Heart left ventricle (tissue), 16 donors: Measurements from ENCODE around the gene RCL1. TPM values are rescaled to one million over a fixed set of nuclear protein-coding genes. Genes with fewer than 3 reads are reported as not detected.

ENCODE experiments used
- ATAC-seq, 4 donors: fragments of 200-7000 bp; cut with Tn5 transposase; one replicate each; pipeline ENCODE4 v1.9.1; 2020 to 2022; ENCODE audit warnings: moderate library complexity in 4 of 4, mild to moderate bottlenecking in 3 of 4, moderate number of reproducible peaks in 1 of 4
- DNase-seq, 5 donors: peaks; one replicate each; pipeline ENCODE4 v3.0.0-alpha.2; 2020
- H3K27ac ChIP-seq, 12 donors: fragments of 200-600 bp; sonication (generic) in 4 of 12; one replicate each; pipeline versions ENCODE4 v1.5.0 to v1.8.0; 2016 to 2022; ENCODE audit warnings: mild to moderate bottlenecking in 2 of 12
- H3K27me3 ChIP-seq, 9 donors: fragments of 200-600 bp; sonication (generic) in 2 of 9; one replicate each; pipeline versions ENCODE4 v1.5.1 to v1.8.0; 2016 to 2022; ENCODE audit warnings: mild to moderate bottlenecking in 3 of 9
- H3K36me3 ChIP-seq, 9 donors: fragments of 200-600 bp; sonication (generic) in 2 of 9; one replicate each; pipeline versions ENCODE4 v1.5.0 to v1.8.0; 2018 to 2022; ENCODE audit warnings: mild to moderate bottlenecking in 2 of 9
- H3K4me1 ChIP-seq, 12 donors: fragments of 200-600 bp; sonication (generic) in 4 of 12; one replicate each; pipeline versions ENCODE4 v1.5.0 to v1.8.0; 2016 to 2022; ENCODE audit warnings: mild to moderate bottlenecking in 3 of 12
- H3K4me3 ChIP-seq, 12 donors: fragments of 200-600 bp; sonication (generic) in 4 of 12; one replicate each; pipeline versions ENCODE4 v1.5.0 to v1.8.0; 2017 to 2022; ENCODE audit warnings: mild to moderate bottlenecking in 9 of 12, moderate library complexity in 4 of 12
- H3K9me3 ChIP-seq, 12 donors: fragments of 200-600 bp; sonication (generic) in 4 of 12; one replicate each; pipeline versions ENCODE4 v1.5.0 to v1.8.0; 2016 to 2022; ENCODE audit warnings: mild to moderate bottlenecking in 1 of 12
- CTCF ChIP-seq, 12 donors: fragments of 200-600 bp; sonication (generic) in 4 of 12; IDR thresholded peaks; one replicate each; pipeline versions ENCODE4 v1.5.0 to v1.8.0; 2018 to 2022; ENCODE audit warnings: antibody characterized with exemption in 12 of 12, mild to moderate bottlenecking in 5 of 12
- POLR2A ChIP-seq, 2 donors: fragments of 450-650 bp; IDR thresholded peaks; one replicate each; pipeline ENCODE4 v1.6.1; 2017; ENCODE audit warnings: antibody characterized with exemption in 2 of 2, mild to moderate bottlenecking in 2 of 2, moderate library complexity in 2 of 2
- WGBS, 4 donors: extraction: QIAGEN DNeasy Blood & Tissue Kit in 2 of 4; methylation state at CpG; one replicate each; pipeline versions ENCODE4 v1.1.5 to v1.1.7; 2013 to 2018; 5-methylcytosine and 5-hydroxymethylcytosine counted together
- intact Hi-C, 10 donors: fragments of 100-400 bp; cut with DNase I; formaldehyde crosslinking; loops; one replicate each; pipeline versions ENCODE4 v1.11.1 to v1.14.2; 2022
- polyA plus RNA-seq, 2 donors: library from polyadenylated mRNA; stranded (reverse); fragments of 200-250 nt; gene quantifications; one replicate each; pipeline ENCODE4 v1.2.3, GENCODE V29; 2013
- total RNA-seq, 9 donors: library from RNA; depleted of rRNA in 2 of 9; stranded (reverse); fragments of >200 nt in 2 of 9; fragmentation: NEBNext Ultra II Directional in 3 of 9; extraction: Animal tissue kit (Norgen Biotek cat#: 25700) in 3 of 9; gene quantifications; one replicate each; pipeline versions ENCODE4 v1.1.0 to v1.2.4, GENCODE V29; 2016 to 2023
- donor health status: ischemic (EF 13 %, LVEDD 7.1; RV severe dilation, severe dysfunction).
- donor health status: healthy with polysubstance abuse.
- donor health status: DM: no; HTN: yes; CAD: no.
- donor health status: DM: no; HTN: no; CAD: no.
- donor health status: ischemic (EF 25% LVEDD 6.9; RV normal size, moderate dysfunction).
- donor health status: ischemic (EF 25% LVEDD 5.7; RV mildly dilated, moderate dysfunction).
- donor health status: healthy.
- donor health status: DM: yes; HTN: yes; CAD: no.
- donor health status: ischemic (EF 35%, LVEDD 5.7; RV mildly dilated, moderate dysfunction).
- donor health status: nonischemic (EF 11% LVEDD 7.7; RV severe dilation, severe dysfunction).
- donor health status: DM: yes; HTN: yes; CAD: no.
- donor health status: PGD.
- donor health status: ischemic (EF 29% LVEDD 5.4; RV normal size, mild dysfunction).
- donor health status: nonischemic (EF 23%, LVEDD 6.1; RV moderate dilation, normal function).

Gene RCL1
- total and polyA plus RNA-seq, 11 donors, result 3.8 to 11.3 (median 7.2) TPM

GRCh38 chr9:4828761-4829160, 36.0 kb downstream of the RCL1 start:
- WGBS, 4 donors, result 66 to 82% (median 72%) methylated on average over 2 of the region's 2 CpGs
- H3K36me3 ChIP-seq, result peaks cover 0 to 22% (median under 1%) of the 10 kb centered on the region in 9 donors
- ATAC-seq, result no peak
- peaks cover 0 to 15% (median 2%) of the 10 kb centered on the region in 12 donors for H3K4me1 ChIP-seq
- intact Hi-C loops, result no loop called here
- no peaks in the 10 kb centered on the region for H3K27me3 ChIP-seq
- H3K4me3 ChIP-seq, result no peak overlapping the region
- no peak for TF ChIP-seq CTCF (IDR thresholded peaks at IDR 0.05)
- TF ChIP-seq POLR2A (IDR thresholded peaks at IDR 0.05), result no peak
- no peak for DNase-seq
- H3K27ac ChIP-seq, result no peak overlapping the region
- no peaks in the 10 kb centered on the region for H3K9me3 ChIP-seq

- H3K4me1 ChIP-seq, result peaks cover 0 to 19% (median 2%) of the 10 kb centered on the region in 12 donors
- H3K9me3 ChIP-seq, result no peaks in the 10 kb centered on the region
- WGBS, 4 donors, result 85 to 90% (median 87%) methylated on average over 1 of the region's 1 CpG
- H3K36me3 ChIP-seq, result peaks cover 0 to 33% (median 4%) of the 10 kb centered on the region in 9 donors
- TF ChIP-seq CTCF (IDR thresholded peaks at IDR 0.05) (no peak), POLR2A (IDR thresholded peaks at IDR 0.05) (no peak)
- H3K27ac ChIP-seq, result no peak overlapping the region
- H3K4me3 ChIP-seq, result no peak overlapping the region
- intact Hi-C loops, result no loop called here
- H3K27me3 ChIP-seq, result no peaks in the 10 kb centered on the region
- DNase-seq (no peak), ATAC-seq (no peak)
Observed at GRCh38 chr9:4829969-4830368, 37.2 kb downstream of the RCL1 start.

- no peak for ATAC-seq
- Histone ChIP-seq H3K27me3 (no peaks in the 10 kb centered on the region), H3K4me1 (peaks cover 0 to 21% (median 2%) of the 10 kb centered on the region in 12 donors), H3K36me3 (peaks cover 0 to 33% (median 4%) of the 10 kb centered on the region in 9 donors), H3K4me3 (no peak overlapping the region), H3K27ac (no peak overlapping the region), H3K9me3 (no peaks in the 10 kb centered on the region)
- DNase-seq, result no peak
- 76 to 90% (median 78%) methylated on average over 5 of the region's 5 CpGs for WGBS, 4 donors
- intact Hi-C loops, result no loop called here
- TF ChIP-seq POLR2A (IDR thresholded peaks at IDR 0.05), result no peak
- no peak for TF ChIP-seq CTCF (IDR thresholded peaks at IDR 0.05)
Observed at GRCh38 chr9:4830699-4831098, 38.0 kb downstream of the RCL1 start.

- no peak for TF ChIP-seq CTCF (IDR thresholded peaks at IDR 0.05)
- no peak for TF ChIP-seq POLR2A (IDR thresholded peaks at IDR 0.05)
- no peaks in the 10 kb centered on the region for H3K27me3 ChIP-seq
- DNase-seq, result no peak
- intact Hi-C loops, result no loop called here
- H3K4me3 ChIP-seq, result no peak overlapping the region
- 91 to 98% (median 93%) methylated on average over 5 of the region's 5 CpGs for WGBS, 4 donors
- H3K4me1 ChIP-seq, result peaks cover 0 to 21% (median 2%) of the 10 kb centered on the region in 12 donors
- H3K9me3 ChIP-seq, result no peaks in the 10 kb centered on the region
- ATAC-seq, result no peak
- H3K27ac ChIP-seq, result no peak overlapping the region
- peaks cover 0 to 33% (median 4%) of the 10 kb centered on the region in 9 donors for H3K36me3 ChIP-seq
Observed at GRCh38 chr9:4831119-4831518, 38.4 kb downstream of the RCL1 start.
